NCI-H2029 (cell line): ENCODE results near the gene SNAP25.

ENCODE experiments used
- DNase-seq: peaks from one replicate; lab custom pipeline; 2025; lab: John Stamatoyannopoulos, UW

Gene SNAP25

GRCh38 chr20:10332656-10333415 lies 114.2 kb downstream of the SNAP25 start:
- DNase-seq: no peak

GRCh38 chr20:10336959-10337729 lies 118.5 kb downstream of the SNAP25 start:
- DNase-seq: no peak

- no peak for DNase-seq
Observed at GRCh38 chr20:10338426-10339180, 120.0 kb downstream of the SNAP25 start.

DNA sequence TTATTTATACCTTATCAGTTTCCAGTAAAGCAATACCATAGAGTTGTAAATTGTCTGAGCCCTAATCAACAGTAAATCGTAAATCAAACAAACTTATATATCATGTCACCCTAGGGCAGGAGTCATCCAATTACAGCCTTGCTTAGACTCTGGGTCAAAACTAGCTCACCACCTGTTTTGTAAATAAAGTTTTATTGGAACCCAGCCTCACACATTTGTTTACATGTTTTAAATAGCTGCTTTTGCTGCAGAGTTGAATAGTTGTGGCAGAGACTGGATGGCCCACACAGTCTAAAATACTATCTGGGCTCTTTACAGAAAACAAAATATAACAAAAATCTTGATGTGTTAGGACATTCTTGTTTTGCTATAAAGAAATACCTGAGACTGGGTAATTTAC lies 121.0 kb downstream of the SNAP25 start:
- DNase-seq: no peak

GRCh38 chr20:10342152-10342551 lies 123.5 kb downstream of the SNAP25 start:
- DNase-seq: no peak

- DNase-seq: no peak
Observed at GRCh38 chr20:10344953-10345352, 126.3 kb downstream of the SNAP25 start.

- no peak for DNase-seq
Observed at GRCh38 chr20:10347086-10347880, 128.7 kb downstream of the SNAP25 start.

- DNase-seq: no peak
Observed at GRCh38 chr20:10349118-10349517, 130.5 kb downstream of the SNAP25 start.

GRCh38 chr20:10350188-10350842 lies 131.7 kb downstream of the SNAP25 start:
- DNase-seq: no peak

DNA sequence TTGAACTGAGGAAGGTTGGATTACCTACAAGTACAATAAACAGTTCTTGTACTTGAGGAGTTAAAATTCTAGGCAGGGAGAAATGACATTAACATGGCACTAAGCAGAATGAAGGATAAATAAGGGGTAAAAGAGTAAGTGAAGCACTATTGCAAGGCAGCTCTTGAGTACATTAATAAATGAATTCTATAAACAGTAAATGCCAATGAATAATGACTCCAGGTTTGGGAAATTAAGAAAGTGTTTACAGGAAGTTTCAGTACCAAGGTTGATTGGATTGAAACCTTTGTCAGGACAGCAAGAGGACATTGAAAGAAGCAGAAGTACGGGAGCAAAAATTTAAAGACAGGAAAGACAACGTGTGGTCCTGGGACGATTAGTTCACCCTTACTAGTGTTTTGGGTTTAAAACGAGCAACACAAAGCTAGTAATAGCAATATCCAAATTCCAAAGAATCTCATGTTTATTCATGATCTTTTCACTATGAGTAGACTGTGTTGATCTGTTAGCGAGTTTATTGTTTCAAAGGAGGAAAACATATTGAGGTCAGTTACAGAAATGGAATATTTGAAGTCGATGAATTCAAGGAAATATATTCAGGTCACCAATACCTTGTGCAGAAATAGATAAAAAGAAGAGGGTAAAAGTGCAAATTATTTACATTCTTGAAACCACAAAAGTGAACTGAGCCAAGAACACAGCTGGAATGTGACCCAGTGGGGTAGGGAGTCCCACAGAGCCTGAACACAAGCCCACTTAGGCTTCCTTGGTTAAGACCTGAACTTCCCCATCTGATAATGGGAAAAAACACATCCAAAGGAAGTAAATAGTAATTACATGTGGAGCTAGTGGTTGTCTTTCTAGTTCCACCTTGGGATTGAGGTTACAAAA lies 134.5 kb downstream of the SNAP25 start:
- DNase-seq: no peak

GRCh38 chr20:10356628-10357027 lies 138.0 kb downstream of the SNAP25 start:
- DNase-seq: no peak
